ENCODE results near the gene FAM170B.

FAM170B gene

DNA sequence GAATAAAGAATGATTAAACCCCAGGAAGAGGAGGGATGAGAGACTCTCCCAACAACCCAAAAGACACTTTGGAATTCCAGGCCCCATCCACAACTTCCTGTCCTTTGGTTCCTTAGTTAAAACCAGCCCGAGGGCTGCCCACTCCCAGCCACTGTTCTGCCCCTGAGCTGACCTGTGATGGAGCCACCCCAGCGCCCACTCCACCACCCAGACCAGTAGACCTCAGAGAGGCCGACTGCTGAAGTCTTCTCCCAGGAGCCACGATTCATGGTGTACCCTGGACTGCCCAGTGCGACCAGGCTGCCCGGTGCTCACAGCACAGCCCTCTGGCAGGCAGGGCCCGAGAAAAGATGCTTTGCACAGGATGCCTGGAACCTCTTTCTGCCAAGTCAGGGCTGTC lies 25.2 kb downstream of the FAM170B start:
- Histone ChIP-seq H3K4me2 (ENCODE audit: low read depth, low read length, poor library complexity, severe bottlenecking) (no peak overlapping the region), H3K9ac (ENCODE audit: low read depth, low read length, poor library complexity, severe bottlenecking) (no peak overlapping the region), H3K9me3 (ENCODE audit: insufficient read depth, low read depth, low read length) (no peaks in the 10 kb centered on the region), H3F3A (ENCODE audit: low read depth) (no peaks in the 10 kb centered on the region), H3K79me2 (ENCODE audit: insufficient read depth, low read length) (no peaks in the 10 kb centered on the region), H3K9me2 (replicated peaks; ENCODE audit: low read depth, low read length) (no peaks in the 10 kb centered on the region), H3K4me1 (ENCODE audit: insufficient read depth, low read length, poor library complexity, severe bottlenecking) (no peaks in the 10 kb centered on the region), H3K4me3 (ENCODE audit: low read length, poor library complexity, severe bottlenecking) (no peak overlapping the region), H4K20me1 (ENCODE audit: insufficient read depth, low read length, poor library complexity, severe bottlenecking) (no peaks in the 10 kb centered on the region), H2AFZ (ENCODE audit: low read length) (no peak overlapping the region), H3K27me3 (ENCODE audit: insufficient read depth, low read length, poor library complexity, severe bottlenecking) (no peaks in the 10 kb centered on the region), H3K36me3 (ENCODE audit: insufficient read depth, low read length) (no peaks in the 10 kb centered on the region)
- no peak for TF ChIP-seq EZH2phosphoT487 (IDR thresholded peaks at IDR 0.05; ENCODE audit: borderline replicate concordance)
- TF ChIP-seq, protein P1, sequence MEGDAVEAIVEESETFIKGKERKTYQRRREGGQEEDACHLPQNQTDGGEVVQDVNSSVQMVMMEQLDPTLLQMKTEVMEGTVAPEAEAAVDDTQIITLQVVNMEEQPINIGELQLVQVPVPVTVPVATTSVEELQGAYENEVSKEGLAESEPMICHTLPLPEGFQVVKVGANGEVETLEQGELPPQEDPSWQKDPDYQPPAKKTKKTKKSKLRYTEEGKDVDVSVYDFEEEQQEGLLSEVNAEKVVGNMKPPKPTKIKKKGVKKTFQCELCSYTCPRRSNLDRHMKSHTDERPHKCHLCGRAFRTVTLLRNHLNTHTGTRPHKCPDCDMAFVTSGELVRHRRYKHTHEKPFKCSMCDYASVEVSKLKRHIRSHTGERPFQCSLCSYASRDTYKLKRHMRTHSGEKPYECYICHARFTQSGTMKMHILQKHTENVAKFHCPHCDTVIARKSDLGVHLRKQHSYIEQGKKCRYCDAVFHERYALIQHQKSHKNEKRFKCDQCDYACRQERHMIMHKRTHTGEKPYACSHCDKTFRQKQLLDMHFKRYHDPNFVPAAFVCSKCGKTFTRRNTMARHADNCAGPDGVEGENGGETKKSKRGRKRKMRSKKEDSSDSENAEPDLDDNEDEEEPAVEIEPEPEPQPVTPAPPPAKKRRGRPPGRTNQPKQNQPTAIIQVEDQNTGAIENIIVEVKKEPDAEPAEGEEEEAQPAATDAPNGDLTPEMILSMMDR (conservative IDR thresholded peaks at IDR 0.05; ENCODE audit: low read length): no peak

DNA sequence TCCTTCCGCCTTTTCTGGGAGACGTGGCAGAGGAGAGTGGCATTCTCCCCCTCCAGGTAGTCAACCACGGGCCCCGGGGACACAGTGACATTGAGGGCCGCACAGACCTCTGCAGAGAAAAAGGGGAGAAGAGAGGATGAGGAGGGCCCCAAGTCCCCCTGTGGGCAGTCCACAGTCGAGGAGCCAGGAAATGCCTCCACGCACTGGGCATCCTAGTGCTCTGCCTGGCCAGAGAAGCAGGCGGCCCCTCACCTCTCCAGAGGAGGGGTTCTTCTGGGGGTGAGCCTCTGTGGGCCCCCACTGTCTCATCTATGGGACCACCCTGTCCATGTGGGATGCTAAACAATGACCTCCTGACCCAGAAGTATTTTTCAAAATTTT lies 25.9 kb downstream of the FAM170B start:
- Histone ChIP-seq H3K4me2 (ENCODE audit: low read depth, low read length, poor library complexity, severe bottlenecking) (no peak overlapping the region), H3F3A (ENCODE audit: low read depth) (no peaks in the 10 kb centered on the region), H3K9me2 (replicated peaks; ENCODE audit: low read depth, low read length) (no peaks in the 10 kb centered on the region), H3K9ac (ENCODE audit: low read depth, low read length, poor library complexity, severe bottlenecking) (no peak overlapping the region), H4K20me1 (ENCODE audit: insufficient read depth, low read length, poor library complexity, severe bottlenecking) (no peaks in the 10 kb centered on the region), H3K9me3 (ENCODE audit: insufficient read depth, low read depth, low read length) (no peaks in the 10 kb centered on the region), H3K4me3 (ENCODE audit: low read length, poor library complexity, severe bottlenecking) (no peak overlapping the region), H3K36me3 (ENCODE audit: insufficient read depth, low read length) (no peaks in the 10 kb centered on the region), H3K79me2 (ENCODE audit: insufficient read depth, low read length) (no peaks in the 10 kb centered on the region), H3K4me1 (ENCODE audit: insufficient read depth, low read length, poor library complexity, severe bottlenecking) (no peaks in the 10 kb centered on the region), H3K27me3 (ENCODE audit: insufficient read depth, low read length, poor library complexity, severe bottlenecking) (no peaks in the 10 kb centered on the region), H2AFZ (ENCODE audit: low read length) (no peak overlapping the region)
- no peak for TF ChIP-seq EZH2phosphoT487 (IDR thresholded peaks at IDR 0.05; ENCODE audit: borderline replicate concordance)
- TF ChIP-seq, protein P1 (conservative IDR thresholded peaks at IDR 0.05; ENCODE audit: low read length): no peak

DNA sequence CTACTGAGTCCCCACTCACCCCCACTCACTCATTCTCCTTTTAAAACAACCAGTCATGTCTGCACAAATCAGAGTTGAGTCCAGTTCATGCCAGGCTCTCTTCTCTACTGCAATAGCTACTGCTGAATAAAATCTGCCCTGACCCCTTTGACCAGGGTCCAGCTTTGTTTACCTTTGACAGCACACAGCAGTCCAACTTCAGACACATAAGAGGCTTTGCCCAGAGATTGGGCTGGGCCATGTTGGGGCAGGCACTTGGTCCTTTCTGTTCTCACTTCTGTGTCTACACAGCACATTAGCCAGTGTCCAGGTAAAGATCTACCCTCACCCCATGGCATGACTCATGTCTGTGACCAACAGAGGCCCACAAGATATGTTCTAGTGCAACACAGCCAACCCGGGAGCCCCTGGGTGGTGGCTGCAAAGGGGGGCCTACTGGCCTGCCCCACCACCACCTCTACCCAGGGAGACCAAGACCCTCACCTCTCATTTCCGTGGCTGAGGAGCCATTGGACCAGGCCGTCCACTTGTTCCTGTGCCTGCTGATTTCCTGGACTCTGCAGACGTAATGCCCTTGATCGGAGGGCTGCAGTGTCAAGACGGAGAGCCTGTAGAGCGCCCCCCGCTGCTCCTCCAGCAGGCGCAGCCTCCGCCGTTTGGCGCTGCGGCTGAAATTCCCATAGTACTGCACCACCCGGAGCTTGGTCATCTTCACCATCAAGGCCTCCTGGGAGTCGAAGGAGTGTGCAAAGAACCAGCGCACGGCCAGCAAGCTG lies 26.5 kb downstream of the FAM170B start:
- H3F3A ChIP-seq (ENCODE audit: low read depth): no peaks in the 10 kb centered on the region
- H3K27me3 ChIP-seq (ENCODE audit: insufficient read depth, low read length, poor library complexity, severe bottlenecking): no peaks in the 10 kb centered on the region
- no peak overlapping the region for H3K9ac ChIP-seq (ENCODE audit: low read depth, low read length, poor library complexity, severe bottlenecking)
- H3K9me3 ChIP-seq (ENCODE audit: insufficient read depth, low read depth, low read length): no peaks in the 10 kb centered on the region
- H3K36me3 ChIP-seq (ENCODE audit: insufficient read depth, low read length): no peaks in the 10 kb centered on the region
- no peak overlapping the region for H2AFZ ChIP-seq (ENCODE audit: low read length)
- H3K9me2 ChIP-seq (replicated peaks; ENCODE audit: low read depth, low read length): no peaks in the 10 kb centered on the region
- no peak overlapping the region for H3K4me3 ChIP-seq (ENCODE audit: low read length, poor library complexity, severe bottlenecking)
- no peaks in the 10 kb centered on the region for H3K4me1 ChIP-seq (ENCODE audit: insufficient read depth, low read length, poor library complexity, severe bottlenecking)
- TF ChIP-seq, protein P1 (conservative IDR thresholded peaks at IDR 0.05; ENCODE audit: low read length): no peak
- no peak for TF ChIP-seq EZH2phosphoT487 (IDR thresholded peaks at IDR 0.05; ENCODE audit: borderline replicate concordance)
- no peaks in the 10 kb centered on the region for H3K79me2 ChIP-seq (ENCODE audit: insufficient read depth, low read length)
- H3K4me2 ChIP-seq (ENCODE audit: low read depth, low read length, poor library complexity, severe bottlenecking): no peak overlapping the region
- no peaks in the 10 kb centered on the region for H4K20me1 ChIP-seq (ENCODE audit: insufficient read depth, low read length, poor library complexity, severe bottlenecking)

All from Loucy (cell line).